ACC112 (cell line): ENCODE measurements around the gene HSFX3.
"Not testable (repeated sequence)": the region's sequence is repeated elsewhere in the genome, so short reads cannot be mapped to it uniquely, and the experiment has no call there.

ENCODE experiments used
- H2AFZ ChIP-seq: fragments of 200-600 bp; sonication (generic); one replicate; pipeline ENCODE4 v1.6.0; 2017; ENCODE audit warnings: antibody characterized with exemption, low read length; ENCODE audit not compliant: unreplicated experiment
- H3K27ac ChIP-seq: fragments of 200-600 bp; sonication (generic); 2 replicates; pipeline ENCODE4 v1.5.1; 2014; ENCODE audit warnings: low read depth, mild to moderate bottlenecking, antibody characterized with exemption, low read length, moderate library complexity
- H3K27me3 ChIP-seq: fragments of 200-600 bp; sonication (generic); 2 replicates; pipeline ENCODE4 v1.6.1; 2014; ENCODE audit warnings: mild to moderate bottlenecking, antibody characterized with exemption, low read length, moderate library complexity, mixed read lengths; ENCODE audit not compliant: insufficient read depth
- H3K36me3 ChIP-seq: fragments of 200-600 bp; sonication (generic); 2 replicates; pipeline ENCODE4 v1.6.1; 2016; ENCODE audit warnings: mild to moderate bottlenecking, antibody characterized with exemption, low read length, moderate library complexity, mixed read lengths; ENCODE audit not compliant: insufficient read depth
- H3K4me1 ChIP-seq: fragments of 200-600 bp; sonication (generic); one replicate; pipeline ENCODE4 v1.6.1; 2016; ENCODE audit warnings: low read length, mixed read lengths; ENCODE audit not compliant: insufficient read depth, unreplicated experiment, control insufficient read depth
- H3K4me3 ChIP-seq: fragments of 200-600 bp; sonication (generic); 2 replicates; pipeline ENCODE4 v1.5.1; 2014; ENCODE audit warnings: mild to moderate bottlenecking, low read depth, low read length
- H3K79me2 ChIP-seq: fragments of 200-600 bp; sonication (generic); one replicate; pipeline ENCODE4 v1.6.0; 2016; ENCODE audit warnings: low read length; ENCODE audit not compliant: control insufficient read depth, unreplicated experiment, insufficient read depth

HSFX3 gene, protein sequence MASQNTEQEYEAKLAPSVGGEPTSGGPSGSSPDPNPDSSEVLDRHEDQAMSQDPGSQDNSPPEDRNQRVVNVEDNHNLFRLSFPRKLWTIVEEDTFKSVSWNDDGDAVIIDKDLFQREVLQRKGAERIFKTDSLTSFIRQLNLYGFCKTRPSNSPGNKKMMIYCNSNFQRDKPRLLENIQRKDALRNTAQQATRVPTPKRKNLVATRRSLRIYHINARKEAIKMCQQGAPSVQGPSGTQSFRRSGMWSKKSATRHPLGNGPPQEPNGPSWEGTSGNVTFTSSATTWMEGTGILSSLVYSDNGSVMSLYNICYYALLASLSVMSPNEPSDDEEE

DNA sequence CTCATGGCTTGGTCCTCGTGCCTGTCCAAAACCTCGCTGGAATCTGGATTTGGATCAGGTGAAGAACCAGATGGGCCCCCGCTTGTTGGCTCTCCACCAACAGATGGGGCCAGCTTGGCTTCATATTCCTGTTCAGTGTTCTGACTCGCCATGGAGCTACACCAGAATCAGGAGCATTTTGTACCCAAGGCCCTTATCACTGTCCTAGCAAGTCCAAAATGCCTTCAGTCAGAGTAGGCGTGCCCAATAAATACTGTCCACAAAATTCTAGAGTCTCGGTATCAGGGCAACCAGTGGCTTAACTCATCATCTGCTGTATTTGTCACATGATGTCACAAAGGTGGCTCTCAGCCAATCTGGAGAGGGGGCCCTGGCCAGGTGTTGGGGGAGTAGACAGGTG lies at the start of gene HSFX3:
Gene HSFX3, minus strand, starts transcription at position 224 of the 400 bp plus-strand sequence. Its CDS starts 72 bp downstream, at position 152.
- H3K79me2 ChIP-seq, H3K27ac ChIP-seq, H3K4me1 ChIP-seq, H3K36me3 ChIP-seq, H2AFZ ChIP-seq, H3K27me3 ChIP-seq, H3K4me3 ChIP-seq: not testable (repeated sequence)

DNA sequence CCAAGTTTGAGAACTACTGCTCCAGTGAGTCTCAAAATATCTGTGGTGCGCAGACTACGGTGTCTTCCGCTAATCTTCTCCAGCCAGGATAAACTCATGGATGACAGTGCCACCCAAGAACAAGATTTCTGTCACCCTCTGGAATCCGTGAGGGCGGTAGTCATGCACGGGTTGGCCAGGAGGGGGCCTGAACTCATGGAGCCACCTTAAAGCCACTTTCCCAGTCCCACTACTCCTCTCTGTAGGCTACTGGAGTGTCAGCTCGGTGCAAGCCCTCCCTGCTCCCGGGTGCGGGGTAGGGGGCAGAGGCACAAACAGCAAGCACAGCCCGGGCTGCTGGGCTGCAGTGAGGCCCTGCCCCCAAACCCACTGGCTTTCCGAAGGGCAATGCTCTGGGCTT lies 48.9 kb upstream of the HSFX3 start:
- H3K36me3 ChIP-seq, H3K27me3 ChIP-seq, H3K4me3 ChIP-seq: not testable (repeated sequence)

DNA sequence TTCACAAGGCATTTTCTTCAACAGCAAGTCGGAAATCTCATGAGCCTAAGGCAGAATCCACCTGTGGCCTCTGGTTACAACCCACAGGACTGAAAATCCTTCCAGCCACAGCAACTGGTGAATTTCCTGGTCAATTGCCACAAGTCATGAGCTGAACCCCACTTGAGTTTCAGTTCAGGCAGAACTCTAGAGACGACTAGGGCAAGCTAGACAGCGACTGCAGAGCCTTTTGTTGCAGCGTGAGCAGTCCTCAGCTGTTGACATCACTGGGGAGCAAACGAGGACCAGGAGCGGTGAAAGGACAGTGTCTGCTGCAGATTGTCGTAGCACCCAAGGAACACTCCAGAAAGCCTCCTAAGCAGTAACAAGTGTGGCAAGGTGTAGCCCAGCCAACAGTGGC lies 46.2 kb upstream of the HSFX3 start:
- H3K4me1 ChIP-seq, H3K36me3 ChIP-seq, H2AFZ ChIP-seq, H3K27ac ChIP-seq, H3K27me3 ChIP-seq, H3K4me3 ChIP-seq, H3K79me2 ChIP-seq: not testable (repeated sequence)

More for the DNA sequence above, 48.9 kb upstream of the HSFX3 start:
- H3K79me2 ChIP-seq, H2AFZ ChIP-seq, H3K27ac ChIP-seq, H3K4me1 ChIP-seq: not testable (repeated sequence)

DNA sequence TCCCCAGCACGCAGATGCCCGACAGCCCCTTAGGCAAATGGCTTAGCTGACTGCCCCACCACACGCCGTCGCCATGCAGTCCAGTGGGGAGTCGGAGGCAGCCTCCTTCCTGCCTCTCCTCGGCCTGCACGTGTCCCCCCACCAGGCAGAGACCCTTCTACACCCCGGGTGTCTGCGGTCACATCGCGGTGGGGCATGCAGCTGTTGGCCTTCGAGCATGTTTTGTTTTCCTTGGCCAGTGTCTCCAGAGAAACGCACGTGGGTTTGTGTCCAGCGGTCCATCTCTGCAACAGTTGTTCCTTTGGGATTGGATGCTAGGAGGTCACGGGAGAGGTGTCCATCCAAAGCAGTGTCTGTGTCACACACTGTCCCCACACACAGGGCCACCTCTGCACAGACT lies 45.5 kb upstream of the HSFX3 start, which contains the start of gene HSFX2:
Gene HSFX2, minus strand, starts transcription at position 101 of the 400 bp plus-strand sequence. CDS start 614 bp downstream, outside the sequence.
- H3K27ac ChIP-seq, H3K27me3 ChIP-seq, H2AFZ ChIP-seq, H3K36me3 ChIP-seq, H3K4me1 ChIP-seq, H3K4me3 ChIP-seq, H3K79me2 ChIP-seq: not testable (repeated sequence)

DNA sequence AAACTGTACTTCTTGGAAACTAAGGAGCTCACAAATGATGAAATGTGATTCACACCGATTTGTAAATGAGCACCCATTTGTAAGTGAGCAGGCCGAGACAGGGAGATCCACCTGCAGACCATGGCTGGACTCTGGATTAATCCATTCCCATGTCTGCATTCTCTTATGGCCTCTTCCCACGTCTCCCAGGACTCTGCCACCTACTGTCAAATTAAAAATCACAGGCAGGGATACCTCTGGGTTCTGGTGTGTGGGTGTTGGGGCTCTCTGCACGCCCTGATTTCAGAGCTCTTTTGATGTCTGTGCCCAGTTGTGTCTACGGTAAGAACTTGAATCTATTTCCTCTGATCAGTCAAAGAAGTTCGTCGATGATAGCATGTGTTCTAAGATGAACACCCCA lies 41.3 kb upstream of the HSFX3 start:
- not testable (repeated sequence) for H3K36me3 ChIP-seq, H3K27ac ChIP-seq, H3K4me3 ChIP-seq, H3K4me1 ChIP-seq, H2AFZ ChIP-seq, H3K79me2 ChIP-seq, H3K27me3 ChIP-seq

DNA sequence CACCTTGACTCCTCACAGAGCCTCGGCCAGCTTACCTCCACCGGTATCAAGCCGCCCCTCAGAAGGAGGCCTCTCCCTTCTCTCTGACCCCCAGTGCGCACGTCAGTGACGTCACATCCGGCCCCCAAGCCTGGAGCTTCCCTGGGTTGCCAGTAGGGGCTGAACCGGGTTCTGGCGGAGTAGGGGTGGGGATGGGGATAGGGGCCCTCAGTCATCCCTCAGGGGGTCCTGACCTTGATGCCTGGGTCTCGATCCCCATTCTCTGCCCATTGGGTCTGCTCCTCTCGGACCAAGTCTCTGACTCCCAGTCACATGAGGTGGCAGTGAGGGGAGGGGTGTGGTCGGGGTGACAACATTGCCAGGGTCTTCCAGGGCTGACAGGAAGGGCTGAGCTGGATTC lies 37.6 kb upstream of the HSFX3 start, which contains the start of gene MAGEA9B:
Gene MAGEA9B, minus strand, starts transcription at position 101 of the 400 bp plus-strand sequence. CDS start 4,280 bp downstream, outside the sequence.
- H3K79me2 ChIP-seq, H3K4me3 ChIP-seq: not testable (repeated sequence)

DNA sequence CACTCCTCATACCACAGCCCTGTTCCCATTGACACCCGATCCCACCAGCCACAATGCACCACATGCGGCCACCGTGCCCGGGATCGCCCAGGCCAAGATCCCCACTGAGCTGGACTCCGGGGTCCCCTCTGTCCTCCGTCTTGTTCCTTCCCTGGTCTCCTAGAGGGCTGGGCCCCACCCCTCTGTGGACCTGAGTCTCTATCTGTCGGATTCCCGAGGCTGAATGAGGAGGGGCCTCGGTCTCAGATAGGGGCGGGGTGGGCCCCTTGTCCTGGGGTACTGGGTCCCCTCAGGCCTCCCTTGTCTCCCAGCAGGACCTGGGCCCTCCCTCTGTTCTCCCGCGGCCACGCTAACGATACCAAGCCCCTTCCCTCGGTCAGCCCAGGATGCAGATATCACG lies 35.9 kb upstream of the HSFX3 start:
- not testable (repeated sequence) for H3K79me2 ChIP-seq, H3K36me3 ChIP-seq, H3K4me3 ChIP-seq, H2AFZ ChIP-seq, H3K4me1 ChIP-seq, H3K27me3 ChIP-seq, H3K27ac ChIP-seq

More for the DNA sequence above, 37.6 kb upstream of the HSFX3 start, which contains the start of gene MAGEA9B:
- not testable (repeated sequence) for H3K36me3 ChIP-seq, H2AFZ ChIP-seq, H3K27ac ChIP-seq, H3K4me1 ChIP-seq, H3K27me3 ChIP-seq

DNA sequence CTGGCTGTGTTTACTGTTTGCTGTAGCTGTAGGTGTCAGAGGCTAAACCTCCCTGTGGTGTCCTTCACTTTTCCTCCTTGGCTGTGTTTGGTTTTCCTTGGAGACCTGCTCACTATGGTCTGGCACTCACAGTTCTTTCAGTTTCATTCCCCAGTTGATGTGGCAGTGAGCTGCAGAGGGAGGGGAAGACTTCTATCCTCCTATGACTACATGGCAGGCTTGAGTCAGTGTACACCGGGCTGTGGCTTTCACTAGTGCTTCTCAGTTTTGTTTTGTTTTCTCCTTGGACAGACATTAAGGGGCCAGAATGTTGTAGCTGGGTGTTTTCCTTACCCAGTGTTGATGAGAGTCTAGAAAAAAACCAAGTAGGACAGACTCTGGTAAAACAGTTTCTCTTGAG lies 23.7 kb upstream of the HSFX3 start:
- H3K36me3 ChIP-seq, H3K27ac ChIP-seq, H3K27me3 ChIP-seq, H3K4me1 ChIP-seq, H3K79me2 ChIP-seq, H3K4me3 ChIP-seq, H2AFZ ChIP-seq: not testable (repeated sequence)

DNA sequence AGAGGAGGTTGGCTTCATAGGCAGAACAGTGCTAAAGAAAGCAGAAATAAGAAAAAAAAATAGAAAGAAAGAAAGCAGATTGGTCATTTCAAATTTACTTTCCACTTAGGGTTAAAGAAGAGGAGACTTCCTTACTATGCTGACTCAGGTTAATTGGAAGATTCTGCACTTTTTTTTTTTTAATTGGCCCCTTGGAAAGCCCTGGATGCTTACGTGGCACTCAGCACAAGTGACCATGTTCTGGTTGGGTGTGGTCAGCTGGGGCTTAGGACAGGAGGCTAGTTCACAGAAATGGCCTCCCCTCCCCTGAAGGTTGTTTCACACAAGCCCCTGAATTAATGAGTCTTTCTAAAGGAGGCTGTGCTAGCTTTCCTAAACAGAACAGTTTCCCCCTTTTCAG lies 23.0 kb upstream of the HSFX3 start:
- Histone ChIP-seq H3K4me1 (peaks cover 4% of the 10 kb centered on the region), H2AFZ (no peak overlapping the region), H3K4me3 (no peak overlapping the region), H3K27me3 (no peaks in the 10 kb centered on the region), H3K79me2 (no peaks in the 10 kb centered on the region), H3K36me3 (no peaks in the 10 kb centered on the region), H3K27ac (no peak overlapping the region)

DNA sequence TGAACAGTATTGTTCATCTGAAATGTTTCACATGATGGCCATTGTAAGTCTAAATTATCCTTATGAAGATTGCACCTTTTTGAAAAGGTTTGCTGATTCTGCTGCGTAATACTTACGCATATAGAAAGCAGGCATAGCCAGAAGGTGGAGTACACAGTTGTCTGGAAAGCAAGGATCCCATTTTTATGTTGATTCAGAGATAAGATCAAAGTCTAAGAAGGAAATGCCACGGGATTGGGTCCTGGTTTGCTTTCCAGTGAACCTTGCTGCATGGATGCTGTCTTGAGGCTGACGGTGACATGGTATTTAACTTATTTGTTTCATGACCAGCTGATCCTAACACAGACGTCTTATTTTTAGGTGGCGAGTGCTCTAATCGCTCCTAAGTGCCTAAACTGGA lies 22.0 kb upstream of the HSFX3 start:
- no peak overlapping the region for H3K27ac ChIP-seq
- H3K4me3 ChIP-seq: no peak overlapping the region
- H3K4me1 ChIP-seq: peaks cover 4% of the 10 kb centered on the region
- H3K36me3 ChIP-seq: no peaks in the 10 kb centered on the region
- H3K79me2 ChIP-seq: no peaks in the 10 kb centered on the region
- H2AFZ ChIP-seq: no peak overlapping the region
- no peaks in the 10 kb centered on the region for H3K27me3 ChIP-seq

DNA sequence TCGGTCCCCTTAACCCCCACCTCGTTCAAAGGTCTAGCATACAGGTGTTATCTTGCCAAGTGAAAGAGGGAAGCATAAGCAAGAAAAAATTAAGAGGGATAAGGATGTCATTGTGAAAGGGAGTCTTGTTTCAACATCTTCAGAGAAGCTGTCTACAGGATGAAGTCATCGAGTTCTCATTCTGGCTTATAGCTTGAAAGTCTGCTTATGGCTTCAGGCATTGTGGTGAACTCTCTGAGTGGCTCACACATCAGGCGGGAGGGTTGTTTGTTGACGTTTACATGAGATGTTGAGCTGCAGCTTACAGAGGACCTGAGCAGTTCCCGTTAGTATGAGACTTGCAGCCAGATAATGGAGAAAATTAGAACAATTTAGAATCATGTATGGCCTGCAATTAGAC lies 20.9 kb upstream of the HSFX3 start:
- H3K27me3 ChIP-seq: no peaks in the 10 kb centered on the region
- no peak overlapping the region for H2AFZ ChIP-seq
- H3K4me1 ChIP-seq: peaks cover 4% of the 10 kb centered on the region
- H3K4me3 ChIP-seq: no peak overlapping the region
- no peak overlapping the region for H3K27ac ChIP-seq
- no peaks in the 10 kb centered on the region for H3K36me3 ChIP-seq
- H3K79me2 ChIP-seq: no peaks in the 10 kb centered on the region
